ENCODE measurements around the gene TSPAN8.
"Not testable (repeated sequence)": the region's sequence is repeated elsewhere in the genome, so short reads cannot be mapped to it uniquely, and the experiment has no call there.

Gene TSPAN8

DNA sequence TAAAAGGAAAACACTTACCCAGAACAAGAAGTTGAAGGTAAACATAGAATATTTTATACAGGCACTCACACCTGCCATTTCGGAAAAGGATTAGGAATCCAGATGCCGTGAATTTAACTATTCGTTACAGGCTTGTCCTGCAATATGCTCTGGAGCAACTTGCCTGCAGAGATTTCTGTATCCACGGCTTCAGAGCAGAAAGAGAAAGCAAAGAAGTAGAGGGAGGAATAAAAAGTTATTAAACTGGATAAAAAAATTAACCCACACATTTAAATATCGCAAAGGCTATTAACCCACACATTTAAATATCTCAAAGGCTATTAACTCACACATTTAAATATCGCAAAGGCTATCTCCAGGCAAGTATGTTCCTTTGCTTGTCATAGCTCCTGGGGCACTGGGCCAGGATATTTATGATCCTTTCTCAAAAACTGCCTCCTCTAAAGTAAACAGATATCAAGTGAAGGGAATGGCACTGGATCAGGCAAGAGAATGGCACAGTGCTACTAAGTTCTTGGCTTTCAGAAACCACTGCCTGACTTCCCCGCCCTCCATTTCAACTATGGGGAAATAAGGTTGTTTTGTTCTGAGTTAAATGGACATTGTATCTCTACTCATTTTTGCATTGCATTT, at the start of gene TSPAN8:
TSS of gene TSPAN8 (minus strand) at position 399 of the 633 bp plus-strand sequence. CDS start at position 78, 321 bp downstream.
- no peak for DNase-seq

- DNase-seq, result no peak
Measured at GRCh38 chr12:71201136-71201679, 43.4 kb upstream of the TSPAN8 start.

- DNase-seq, result no peak
Measured at GRCh38 chr12:71200706-71201105, 42.9 kb upstream of the TSPAN8 start.

DNA sequence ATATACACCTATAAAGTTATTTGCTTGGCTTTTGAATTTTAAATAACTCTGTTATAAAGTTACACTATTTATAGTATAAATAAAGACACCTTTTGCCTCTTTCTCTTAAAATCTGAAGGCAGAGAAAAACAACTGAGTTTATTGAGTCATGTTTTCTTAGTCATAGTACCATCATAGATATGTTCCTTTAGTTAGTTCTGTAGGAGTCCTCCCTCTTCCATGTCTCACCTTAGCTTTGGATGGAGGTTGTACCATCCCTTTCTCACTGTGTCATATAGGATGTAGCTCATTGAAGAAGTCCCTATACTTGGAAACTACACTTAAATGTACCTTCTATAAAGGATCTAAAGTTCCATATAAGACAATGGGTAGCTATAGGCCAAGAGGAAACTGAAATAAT, 39.7 kb upstream of the TSPAN8 start:
- no peak for DNase-seq

- no peak for DNase-seq
Measured at GRCh38 chr12:71195338-71195896, 37.6 kb upstream of the TSPAN8 start.

GRCh38 chr12:71194657-71195056, 36.9 kb upstream of the TSPAN8 start:
- no peak for DNase-seq

- DNase-seq, result no peak
Measured at GRCh38 chr12:71193041-71193440, 35.2 kb upstream of the TSPAN8 start.

DNA sequence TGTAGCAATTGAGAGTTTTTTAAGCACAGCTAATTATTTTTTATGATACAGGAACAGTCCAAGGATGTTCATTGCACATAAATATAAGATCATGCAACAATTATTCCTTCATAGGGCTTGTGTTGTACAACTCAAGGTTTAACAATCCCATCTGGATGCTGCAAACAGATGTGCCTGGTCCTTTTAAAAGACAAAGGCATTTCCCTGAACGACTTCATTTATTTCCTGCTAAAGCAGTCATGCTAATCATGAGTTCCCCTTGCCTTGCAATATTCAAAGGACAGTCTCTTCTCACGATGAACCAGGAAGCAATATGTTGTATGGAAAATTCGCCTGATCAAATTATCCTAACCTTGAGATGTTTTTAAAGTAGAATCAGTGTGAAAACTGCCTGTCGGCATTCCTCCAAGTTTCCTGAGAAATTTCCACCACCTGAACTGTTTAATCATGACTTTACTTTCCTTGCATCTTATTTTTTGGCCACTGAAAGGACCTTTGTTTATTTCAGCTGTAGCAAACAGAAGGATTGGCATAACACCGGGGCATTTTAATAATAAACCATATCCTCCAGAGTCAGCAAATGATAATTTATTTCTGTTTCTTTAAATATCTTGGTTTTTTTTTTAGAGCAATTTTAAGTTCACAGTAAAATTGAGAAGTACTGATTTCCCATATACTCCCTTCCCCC, 33.9 kb upstream of the TSPAN8 start:
- DNase-seq, result no peak

DNA sequence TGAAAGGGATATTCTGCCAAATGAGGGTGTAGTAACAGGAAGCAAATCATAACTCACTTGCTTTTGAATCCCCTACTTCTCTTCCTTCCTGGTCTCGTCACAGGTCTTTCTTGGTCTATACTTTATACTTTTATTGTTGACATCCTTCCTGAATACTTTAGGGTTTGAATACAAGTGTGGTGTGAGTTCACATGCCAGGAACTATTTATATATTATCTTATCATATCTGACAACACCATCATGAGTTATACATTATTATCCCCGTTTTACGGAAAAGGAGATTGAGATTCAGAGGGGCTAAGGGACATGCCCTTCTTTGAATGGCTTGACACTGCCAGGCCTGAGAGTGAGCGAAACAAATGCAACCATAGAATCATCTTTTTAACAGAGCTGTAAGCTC, 33.0 kb upstream of the TSPAN8 start:
- no peak for DNase-seq

DNA sequence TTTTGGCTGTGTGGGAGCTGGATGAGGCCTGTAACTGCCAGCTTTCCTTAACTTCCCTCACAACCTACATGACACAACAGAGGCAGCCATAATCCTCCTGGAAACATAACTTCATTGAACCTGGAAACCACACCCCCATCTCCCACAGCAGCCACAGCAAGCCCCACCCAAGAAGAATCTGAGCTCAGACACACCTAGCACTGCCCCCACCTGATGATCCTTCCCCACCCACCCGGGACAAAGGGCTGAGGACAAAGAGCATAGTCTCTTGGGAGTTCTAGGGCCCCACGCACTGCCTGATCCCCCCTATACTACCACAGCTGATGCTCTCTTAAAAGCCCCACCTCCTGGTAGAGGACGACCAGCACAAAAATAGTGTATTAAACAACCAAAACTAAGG, 29.6 kb upstream of the TSPAN8 start:
- DNase-seq, result no peak

GRCh38 chr12:71186571-71187288, 28.9 kb upstream of the TSPAN8 start:
- no peak for DNase-seq

DNA sequence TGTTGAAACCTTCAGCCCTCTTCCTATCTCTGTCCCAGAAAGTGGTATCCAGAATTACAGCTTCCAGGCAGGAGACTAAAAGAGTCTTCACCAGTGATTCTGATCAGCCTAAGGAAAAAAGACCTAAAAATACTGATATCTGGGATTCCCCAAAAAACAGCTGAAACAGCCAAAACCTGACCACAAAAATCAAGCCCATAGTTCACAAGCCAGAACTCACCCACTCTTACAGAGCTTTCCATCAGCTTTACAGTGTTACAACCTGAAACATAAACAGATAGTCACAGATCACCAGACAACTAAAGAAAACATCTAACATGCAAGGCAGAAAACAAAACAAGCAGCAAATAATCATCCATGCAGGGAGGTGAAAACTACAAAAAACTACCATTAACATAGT, 26.0 kb upstream of the TSPAN8 start:
- no peak for DNase-seq

- DNase-seq, result peak; percentile 7
Measured at GRCh38 chr12:71183018-71183417, 25.2 kb upstream of the TSPAN8 start.

GRCh38 chr12:71178162-71178561, 20.4 kb upstream of the TSPAN8 start:
- DNase-seq, result no peak

DNA sequence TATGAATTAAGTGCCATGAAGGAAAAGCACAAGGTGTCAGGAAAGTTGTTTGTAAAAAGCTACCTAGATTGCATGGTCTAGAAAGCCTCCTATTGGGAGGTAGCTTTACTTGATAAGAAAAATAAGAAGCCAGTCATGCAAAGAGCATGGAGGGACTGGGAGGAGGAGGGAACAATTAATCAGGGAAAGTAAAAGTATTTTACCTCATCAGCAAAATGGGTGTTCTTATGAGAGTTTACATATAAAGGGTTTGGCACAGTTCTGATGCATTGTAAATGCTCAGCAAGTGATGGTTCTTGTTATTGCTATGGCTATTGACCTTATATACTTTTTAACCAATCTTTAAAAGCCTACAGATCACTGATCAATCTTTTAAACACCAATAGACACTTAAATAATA, 17.0 kb upstream of the TSPAN8 start:
- no peak for DNase-seq

GRCh38 chr12:71174146-71174545, 16.3 kb upstream of the TSPAN8 start:
- no peak for DNase-seq

GRCh38 chr12:71170456-71170855, 12.7 kb upstream of the TSPAN8 start:
- no peak for DNase-seq

DNA sequence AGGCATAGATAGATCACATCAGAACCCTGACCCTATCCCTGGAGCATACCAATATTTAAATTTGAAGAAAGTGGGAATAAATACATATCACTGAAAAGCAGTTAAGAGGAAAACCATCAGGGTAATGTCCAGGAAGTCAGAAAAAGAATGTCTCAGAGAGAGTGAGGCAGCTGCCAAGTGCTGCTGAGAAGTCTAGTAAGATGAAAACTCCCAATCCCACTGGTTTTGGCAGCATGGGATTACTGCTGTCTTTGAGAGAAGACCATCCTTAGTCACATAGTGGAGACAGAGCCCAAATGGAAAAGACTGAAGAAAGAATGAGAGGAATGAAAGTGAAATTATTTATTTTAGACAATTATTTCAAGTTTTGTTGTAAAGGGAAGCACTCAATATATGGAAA, 11.5 kb upstream of the TSPAN8 start:
- no peak for DNase-seq

DNA sequence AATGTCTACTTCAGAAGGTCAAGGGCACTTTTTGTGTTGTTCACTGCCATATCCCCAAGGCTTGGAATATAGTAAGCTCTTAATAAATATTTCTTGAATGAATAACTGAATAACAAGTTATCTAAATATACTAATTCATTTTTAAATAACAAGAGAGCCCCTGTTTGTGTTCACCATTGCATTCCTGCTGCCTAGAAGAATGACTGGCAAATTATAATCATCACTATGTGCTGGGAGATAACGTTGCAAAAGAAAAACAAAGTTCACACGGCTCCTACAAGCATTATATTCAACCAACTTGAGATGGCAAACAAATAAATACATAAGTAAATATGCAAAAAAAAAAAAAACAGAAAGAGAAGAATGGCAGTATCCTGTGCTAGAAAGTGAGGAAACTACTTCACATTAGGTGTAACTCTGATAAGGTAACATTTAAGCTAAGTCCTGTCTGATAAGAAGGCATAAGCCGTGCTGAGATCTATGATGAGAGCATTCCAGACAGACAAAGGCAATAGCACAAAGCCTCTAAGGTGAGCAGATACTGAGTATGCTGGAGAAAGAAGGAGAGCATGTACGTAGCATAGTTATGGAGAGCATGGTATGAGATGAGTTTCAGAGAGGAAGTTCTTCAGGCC, 9.2 kb upstream of the TSPAN8 start:
- DNase-seq, result no peak

DNA sequence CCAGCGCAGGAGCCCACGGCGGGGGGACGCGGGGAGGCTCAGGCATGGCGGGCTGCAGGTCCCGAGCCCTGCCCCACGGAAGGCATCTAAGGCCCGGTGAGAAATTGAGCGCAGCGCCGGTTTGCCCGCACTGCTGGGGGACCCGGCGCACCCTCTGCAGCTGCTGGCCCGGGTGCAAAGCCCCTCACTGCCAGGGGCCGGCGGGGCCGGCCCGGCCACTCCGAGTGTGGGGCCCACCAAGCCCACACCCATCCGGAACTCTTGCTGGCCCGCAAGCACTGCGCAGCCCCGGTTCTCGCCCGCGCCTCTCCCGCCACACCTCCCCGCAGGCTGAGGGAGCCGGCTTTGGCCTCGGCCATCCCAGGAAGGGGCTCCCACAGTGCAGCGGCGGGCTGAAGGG, 8.5 kb upstream of the TSPAN8 start:
- no peak for DNase-seq

- not testable (repeated sequence) for DNase-seq
Measured at GRCh38 chr12:71165780-71166179, 8.0 kb upstream of the TSPAN8 start.

DNA sequence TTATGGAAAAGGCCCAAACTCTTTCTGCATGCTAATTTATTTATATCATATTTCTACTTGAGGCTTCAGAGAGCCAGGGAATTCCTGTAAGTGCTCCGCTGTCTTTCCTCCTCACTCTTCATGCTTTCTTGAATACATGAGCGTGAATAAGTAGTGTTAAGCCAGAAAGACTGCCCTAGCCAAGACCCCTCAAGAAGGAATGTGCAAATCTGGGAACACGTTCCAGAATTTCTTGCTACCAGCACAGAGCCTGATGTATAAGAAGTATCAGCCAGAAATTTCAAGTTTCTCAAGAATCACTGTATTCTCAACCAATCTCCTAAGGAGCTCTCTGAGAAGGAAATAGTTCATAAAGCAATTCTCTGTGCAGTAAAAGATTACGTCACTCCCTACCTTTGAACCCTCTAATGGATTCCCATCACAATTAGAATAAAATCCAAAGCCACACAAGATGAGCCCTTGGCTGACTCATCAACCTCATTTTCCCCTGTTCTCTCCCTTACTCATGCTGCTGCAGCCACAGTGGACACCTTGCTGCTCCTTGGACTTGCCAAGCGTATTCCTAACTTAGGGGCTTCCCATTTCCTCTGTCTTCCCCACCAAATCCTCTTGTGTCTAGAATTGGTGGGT, 6.9 kb upstream of the TSPAN8 start:
- DNase-seq, result no peak

GRCh38 chr12:71164166-71164565, 6.4 kb upstream of the TSPAN8 start:
- no peak for DNase-seq

Data from T1000 (cell line).